ENCODE data around the gene NLGN1.

The NLGN1 gene

DNA sequence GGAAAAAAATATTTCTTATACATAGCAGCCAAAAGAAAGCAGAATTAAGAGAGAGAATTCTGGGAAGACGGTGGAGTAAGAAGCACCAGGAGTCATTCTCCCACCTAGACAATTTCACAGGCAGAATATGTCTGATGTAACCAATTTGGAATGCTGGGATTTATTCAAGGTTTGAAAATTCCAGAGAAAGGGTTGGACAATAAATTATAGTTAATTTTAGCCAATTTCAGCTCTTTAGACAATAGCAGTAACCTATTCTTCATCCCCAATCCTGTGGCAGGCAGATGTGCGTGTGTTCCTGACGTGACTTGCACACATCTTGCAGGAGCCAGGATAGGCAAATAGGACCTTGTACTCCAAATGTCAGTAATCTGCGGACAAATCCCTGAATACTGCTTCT lies 920.6 kb downstream of the NLGN1 start:
- DNase-seq, result no peak

- no peak for DNase-seq
Observed at GRCh38 chr3:174321548-174321947, 924.0 kb downstream of the NLGN1 start.

GRCh38 chr3:174322789-174323188 lies 925.2 kb downstream of the NLGN1 start:
- no peak for DNase-seq

- DNase-seq, result no peak
Observed at GRCh38 chr3:174325171-174325570, 927.6 kb downstream of the NLGN1 start.

DNA sequence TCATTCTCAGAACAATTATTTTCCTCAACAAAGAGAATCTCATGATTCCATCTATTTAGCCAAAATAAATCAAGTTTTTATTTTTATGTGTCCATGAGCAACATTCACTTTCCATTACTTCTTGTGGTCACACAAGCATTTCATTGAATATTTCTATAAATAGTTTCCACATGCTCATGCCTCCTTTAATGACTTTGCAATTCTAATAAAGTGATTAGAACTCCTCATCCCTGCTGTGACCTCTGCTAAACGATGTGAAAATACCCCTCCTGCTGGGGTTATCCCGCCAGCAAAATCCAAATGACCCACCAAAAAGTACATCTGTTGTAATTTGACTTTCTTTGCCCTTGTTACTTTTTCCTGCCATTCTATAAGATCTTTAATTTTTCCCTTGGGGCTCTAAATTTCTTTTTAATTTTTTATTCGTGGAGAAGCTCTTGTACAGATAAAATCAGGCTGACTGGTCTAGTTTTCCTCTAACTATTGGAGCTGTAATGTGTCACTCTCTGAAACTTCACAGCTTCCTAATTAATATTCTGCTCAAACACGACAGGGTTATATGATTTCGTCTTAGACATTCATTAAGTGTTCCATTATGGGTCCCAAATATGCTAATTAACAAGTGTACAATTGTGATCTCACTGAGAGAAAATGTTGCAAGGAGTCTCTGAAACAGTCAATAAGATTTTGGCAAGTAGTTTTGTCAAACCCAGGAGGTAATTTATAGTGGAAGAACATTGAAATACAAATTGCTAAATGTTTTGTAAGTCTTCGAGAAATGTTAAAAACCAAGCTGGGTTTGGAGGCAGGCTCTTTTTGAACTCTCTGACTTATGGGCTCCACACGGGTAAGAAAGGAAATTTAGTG lies 928.5 kb downstream of the NLGN1 start:
- no peak for DNase-seq

GRCh38 chr3:174329321-174329720 lies 931.8 kb downstream of the NLGN1 start:
- DNase-seq, result no peak

- DNase-seq, result no peak
Observed at GRCh38 chr3:174330303-174330702, 932.8 kb downstream of the NLGN1 start.

GRCh38 chr3:174331095-174331800 lies 933.7 kb downstream of the NLGN1 start:
- no peak for DNase-seq

DNA sequence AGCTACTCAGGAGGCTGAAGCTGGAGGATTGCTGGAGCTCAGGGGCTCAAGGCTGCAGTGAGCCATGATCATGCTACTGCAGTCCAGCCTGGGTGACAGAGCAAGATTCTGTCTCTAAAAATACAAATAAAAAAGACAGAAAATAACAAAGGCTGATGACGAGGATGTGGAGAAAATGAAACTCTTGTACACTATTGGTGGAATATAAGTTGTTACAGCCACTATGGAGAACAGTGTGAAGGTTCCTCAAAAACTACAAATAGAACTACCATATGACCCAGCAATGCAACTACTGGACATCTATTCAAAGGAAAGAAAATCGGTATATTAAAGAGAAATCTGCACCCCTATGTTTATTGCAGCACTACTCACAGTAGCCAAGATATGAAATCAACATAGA lies 934.8 kb downstream of the NLGN1 start:
- no peak for DNase-seq

GRCh38 chr3:174333640-174334039 lies 936.1 kb downstream of the NLGN1 start:
- DNase-seq, result no peak

DNA sequence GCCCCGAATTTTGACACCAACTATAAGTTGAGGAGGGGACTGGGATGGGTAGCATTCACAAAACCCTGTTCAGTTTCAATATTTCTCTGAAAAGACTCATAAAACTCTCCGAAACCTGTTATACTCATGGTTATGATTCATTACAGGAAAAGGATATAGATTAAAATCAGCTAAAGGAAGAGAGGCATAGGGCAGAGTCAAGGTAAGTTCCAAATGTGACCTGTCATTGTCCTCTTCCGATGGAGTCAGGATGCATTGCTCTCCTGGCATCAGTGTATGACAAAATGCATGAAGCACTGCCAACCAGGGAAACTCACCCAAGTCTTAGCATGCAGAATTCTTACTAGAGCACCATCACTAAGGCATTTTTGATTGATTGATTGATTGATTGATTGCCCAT lies 936.6 kb downstream of the NLGN1 start:
- DNase-seq, result no peak

DNA sequence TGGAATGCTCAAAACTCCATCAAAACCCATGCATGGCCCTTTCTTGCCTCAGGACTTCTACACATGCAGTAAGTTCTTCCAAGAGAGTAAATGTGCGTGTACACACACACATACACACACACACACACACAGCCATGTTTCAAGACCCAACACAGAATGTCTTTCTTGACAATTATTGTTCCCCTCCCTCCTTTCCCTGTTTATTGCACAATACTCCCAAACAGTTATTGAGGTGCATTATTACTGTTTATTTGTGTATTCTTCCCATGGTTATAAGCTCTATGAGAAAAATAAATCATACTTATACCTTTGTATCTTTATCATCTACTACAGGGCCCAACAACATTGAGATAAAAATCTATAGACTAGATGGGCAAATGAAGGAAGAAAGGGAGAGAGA lies 937.8 kb downstream of the NLGN1 start:
- no peak for DNase-seq

DNA sequence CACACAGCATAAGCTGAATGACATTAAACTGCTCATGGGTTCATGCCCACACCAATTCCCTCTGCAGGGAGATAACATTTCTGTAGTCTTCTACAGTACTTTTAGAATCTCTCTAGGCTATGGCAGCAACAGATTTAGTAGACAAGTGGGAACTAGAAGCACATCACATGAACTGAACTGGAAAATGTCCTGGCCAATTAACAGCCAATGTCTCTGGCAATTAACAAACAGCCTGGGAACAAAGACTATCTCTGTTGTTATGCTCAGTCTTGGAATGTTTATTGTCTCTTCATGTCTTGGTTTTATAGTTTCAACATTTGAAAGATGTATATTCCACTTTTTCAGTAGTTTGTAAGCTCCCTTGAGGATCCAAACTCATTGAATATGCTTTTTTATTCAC lies 938.4 kb downstream of the NLGN1 start:
- no peak for DNase-seq
